HUDEP-2 (cell line): ENCODE results near the gene MGAT4B.
"Not testable (repeated sequence)": the region's sequence is repeated elsewhere in the genome, so short reads cannot be mapped to it uniquely, and the experiment has no call there.

Experiments
- DNase-seq, 76 experiments: peaks; one replicate each; lab custom pipeline; 2025; ENCODE audit not compliant: unreplicated experiment in 76 of 76; lab: John Stamatoyannopoulos, UW

Gene MGAT4B

GRCh38 chr5:179795863-179796833 lies 10.5 kb downstream of the MGAT4B start:
- peak in 61 of 76 experiments; percentile 14 to 77 (median 56) for DNase-seq

GRCh38 chr5:179795049-179795862 lies 11.4 kb downstream of the MGAT4B start:
- DNase-seq: no peak

- no peak for DNase-seq
Measured at GRCh38 chr5:179794575-179794974, 12.1 kb downstream of the MGAT4B start.

GRCh38 chr5:179794171-179794570 lies 12.5 kb downstream of the MGAT4B start:
- DNase-seq: no peak

- peak in 69 of 76 experiments; percentile 10 to 83 (median 66) for DNase-seq
Measured at GRCh38 chr5:179793468-179794139, 13.1 kb downstream of the MGAT4B start, which contains the start of gene LTC4S. Gene LTC4S (plus strand): TSS chr5:179793986. CDS start chr5:179794081, 95 bp downstream.

- no peak for DNase-seq
Measured at GRCh38 chr5:179792612-179793467, 13.8 kb downstream of the MGAT4B start.

- DNase-seq: no peak
Measured at GRCh38 chr5:179791881-179792611, 14.6 kb downstream of the MGAT4B start.

GRCh38 chr5:179789278-179789677 lies 17.4 kb downstream of the MGAT4B start:
- not testable (repeated sequence) for DNase-seq

- no peak for DNase-seq
Measured at GRCh38 chr5:179788193-179788854, 18.3 kb downstream of the MGAT4B start.

- DNase-seq: no peak
Measured at GRCh38 chr5:179786861-179787260, 19.8 kb downstream of the MGAT4B start.

GRCh38 chr5:179783128-179783527 lies 23.5 kb downstream of the MGAT4B start:
- DNase-seq: no peak

GRCh38 chr5:179781846-179782245 lies 24.8 kb downstream of the MGAT4B start:
- no peak for DNase-seq

- no peak for DNase-seq
Measured at GRCh38 chr5:179780362-179780761, 26.3 kb downstream of the MGAT4B start.

- no peak for DNase-seq
Measured at GRCh38 chr5:179779826-179780225, 26.8 kb downstream of the MGAT4B start.

- DNase-seq: no peak
Measured at GRCh38 chr5:179778591-179778990, 28.1 kb downstream of the MGAT4B start.

GRCh38 chr5:179777909-179778308 lies 28.8 kb downstream of the MGAT4B start:
- DNase-seq: no peak

GRCh38 chr5:179777456-179777855 lies 29.2 kb downstream of the MGAT4B start:
- DNase-seq: no peak

GRCh38 chr5:179776411-179776938 lies 30.2 kb downstream of the MGAT4B start:
- DNase-seq: no peak
